BLaER1 treated with 17β-estradiol and CSF1 and Interleukin-3, amounts not matched to agents 10 nM and 100 nM (cell line): ENCODE measurements around the gene TTC21B.

Experiments
- H3K27ac ChIP-seq, 11 experiments: shearing (Covaris generic); formaldehyde crosslinking; 2 replicates each; pipeline ENCODE4 v1.8.1; 2022
- H3K27me3 ChIP-seq, 11 experiments: shearing (Covaris generic); formaldehyde crosslinking; 2 replicates each; pipeline ENCODE4 v1.8.1; 2022
- H3K36me3 ChIP-seq, 11 experiments: shearing (Covaris generic); formaldehyde crosslinking; 2 replicates each; pipeline ENCODE4 v1.8.1; 2022
- H3K4me1 ChIP-seq, 10 experiments: shearing (Covaris generic); formaldehyde crosslinking; 2 replicates each; pipeline ENCODE4 v1.8.1; 2022
- H3K4me2 ChIP-seq, 11 experiments: shearing (Covaris generic); formaldehyde crosslinking; 2 replicates each; pipeline ENCODE4 v1.8.1; 2022
- H3K4me3 ChIP-seq, 10 experiments: shearing (Covaris generic); formaldehyde crosslinking; 2 replicates each; pipeline ENCODE4 v1.8.1; 2022
- H3K9ac ChIP-seq, 11 experiments: shearing (Covaris generic); formaldehyde crosslinking; 2 replicates each; pipeline ENCODE4 v1.8.1; 2022
- H3K9me3 ChIP-seq, 11 experiments: shearing (Covaris generic); formaldehyde crosslinking; replicated peaks in 1 of 11; 2 replicates each; pipeline ENCODE4 v1.8.1; 2022
- H4K20me1 ChIP-seq, 11 experiments: shearing (Covaris generic); formaldehyde crosslinking; 2 replicates each; pipeline ENCODE4 v1.8.1; 2022
- Cebpa-rat ChIP-seq, 11 experiments: shearing (Covaris generic); IDR thresholded peaks; 2 replicates each; pipeline ENCODE4 v1.8.1; 2022

The TTC21B gene

DNA sequence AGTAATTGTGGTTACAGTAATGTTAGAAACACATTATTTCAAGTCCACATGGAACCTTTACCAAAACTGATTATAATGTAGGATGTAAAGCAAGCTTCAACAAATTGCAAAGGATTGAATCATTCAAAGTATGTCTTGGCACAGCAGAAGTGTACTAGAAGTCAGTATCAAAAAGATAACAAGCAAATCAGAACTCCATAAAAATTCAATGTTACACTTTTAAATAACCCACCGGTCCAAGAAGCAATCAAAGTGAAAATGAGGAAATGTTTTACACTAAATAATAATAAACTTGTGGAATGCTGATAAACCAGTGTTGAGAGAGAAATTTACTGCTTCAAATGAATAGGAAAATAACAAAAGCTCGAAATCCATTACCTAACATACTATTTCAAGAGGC lies 47.7 kb downstream of the TTC21B start:
- H3K27ac ChIP-seq, result no peak overlapping the region
- H3K4me2 ChIP-seq, result no peak overlapping the region
- peaks cover 0 to 8% (median 5%) of the 10 kb centered on the region in 10 experiments; a peak in 9 of 20 replicates for H3K4me1 ChIP-seq
- no peaks in the 10 kb centered on the region for H3K9me3 ChIP-seq
- no peaks in the 10 kb centered on the region for H3K27me3 ChIP-seq
- H3K9ac ChIP-seq, result no peak overlapping the region
- no peaks in the 10 kb centered on the region for H4K20me1 ChIP-seq
- peaks cover 23 to 78% (median 45%) of the 10 kb centered on the region in 11 experiments for H3K36me3 ChIP-seq
- no peak for TF ChIP-seq Cebpa-rat (IDR thresholded peaks at IDR 0.05)
- no peak overlapping the region for H3K4me3 ChIP-seq

DNA sequence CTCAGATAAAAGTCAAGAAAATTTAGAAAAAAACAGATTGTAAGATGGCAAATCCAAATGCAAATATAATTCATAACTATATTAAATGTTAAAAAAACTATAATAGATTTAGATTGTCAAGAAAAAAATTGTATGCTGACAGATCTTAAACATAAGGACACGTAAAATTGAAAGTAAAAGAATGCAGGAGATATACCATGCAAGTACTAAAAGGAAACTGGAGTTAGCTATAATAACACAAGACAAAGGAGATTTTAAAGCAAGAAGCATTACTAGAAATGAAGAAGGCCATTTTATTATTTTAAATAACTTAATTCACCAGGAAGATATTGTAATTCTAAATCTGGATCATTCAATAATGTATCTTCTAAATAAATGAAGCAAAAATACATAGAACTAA lies 48.3 kb downstream of the TTC21B start:
- TF ChIP-seq Cebpa-rat (IDR thresholded peaks at IDR 0.05), result no peak
- H3K9me3 ChIP-seq, result no peaks in the 10 kb centered on the region
- H3K27me3 ChIP-seq, result no peaks in the 10 kb centered on the region
- H3K4me3 ChIP-seq, result no peak overlapping the region
- H3K36me3 ChIP-seq, result peaks cover 26 to 78% (median 50%) of the 10 kb centered on the region in 11 experiments
- H3K4me1 ChIP-seq, result peaks cover 0 to 8% (median 5%) of the 10 kb centered on the region in 10 experiments; a peak in 9 of 20 replicates
- no peaks in the 10 kb centered on the region for H4K20me1 ChIP-seq
- no peak overlapping the region for H3K4me2 ChIP-seq
- H3K27ac ChIP-seq, result no peak overlapping the region
- H3K9ac ChIP-seq, result no peak overlapping the region

DNA sequence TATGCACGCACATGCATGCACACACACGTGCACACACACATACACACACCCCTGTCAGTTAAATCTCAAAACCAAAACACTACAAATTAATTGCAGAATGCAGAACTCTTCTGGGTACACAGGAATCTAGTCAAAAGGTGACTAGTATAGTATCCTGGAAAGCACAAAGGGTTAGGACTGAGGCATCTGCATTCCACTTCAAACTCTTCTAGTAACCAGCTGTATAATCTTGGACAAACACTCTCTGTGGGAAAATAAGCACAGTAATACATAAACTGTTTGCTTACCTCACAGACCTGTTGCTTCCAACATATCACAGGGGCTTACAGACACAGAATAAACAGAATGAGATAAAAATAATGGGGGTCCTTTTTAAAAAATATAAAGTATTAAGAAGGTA lies 49.1 kb downstream of the TTC21B start:
- Histone ChIP-seq H3K4me1 (peaks cover 0 to 8% (median 5%) of the 10 kb centered on the region in 10 experiments; a peak in 9 of 20 replicates), H3K9ac (no peak overlapping the region), H3K9me3 (no peaks in the 10 kb centered on the region), H3K36me3 (peaks cover 34 to 81% (median 58%) of the 10 kb centered on the region in 11 experiments), H3K4me3 (no peak overlapping the region), H4K20me1 (no peaks in the 10 kb centered on the region), H3K27ac (no peak overlapping the region), H3K4me2 (no peak overlapping the region), H3K27me3 (no peaks in the 10 kb centered on the region)
- no peak for TF ChIP-seq Cebpa-rat (IDR thresholded peaks at IDR 0.05)

DNA sequence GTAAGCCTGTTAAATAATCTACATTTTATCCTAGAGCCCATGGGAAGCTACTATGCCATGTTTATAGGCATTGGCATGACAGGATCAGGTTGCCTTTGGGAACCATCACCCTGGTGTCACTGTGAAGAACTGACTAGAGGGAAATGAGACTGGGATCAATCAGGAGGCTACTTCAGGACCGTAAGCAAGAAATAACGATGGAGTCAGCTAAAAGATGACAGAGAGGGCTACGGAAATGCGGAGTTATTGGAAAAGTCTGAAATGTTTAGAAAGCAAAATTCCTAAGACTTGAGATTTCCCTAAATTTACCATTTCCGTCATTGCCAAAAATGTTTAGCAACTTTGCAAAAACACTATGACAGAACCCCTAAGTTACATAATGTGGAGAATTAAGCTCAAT lies 50.2 kb downstream of the TTC21B start:
- no peak overlapping the region for H3K27ac ChIP-seq
- H3K4me2 ChIP-seq, result peak overlapping the region in 5 of 11 experiments; percentile 10 to 43 (median 32); a peak in 4 of 22 replicates
- H4K20me1 ChIP-seq, result no peaks in the 10 kb centered on the region
- no peaks in the 10 kb centered on the region for H3K9me3 ChIP-seq
- H3K9ac ChIP-seq, result no peak overlapping the region
- H3K27me3 ChIP-seq, result no peaks in the 10 kb centered on the region
- TF ChIP-seq Cebpa-rat (IDR thresholded peaks at IDR 0.05), result no peak
- H3K4me3 ChIP-seq, result no peak overlapping the region
- peaks cover 0 to 8% (median 6%) of the 10 kb centered on the region in 10 experiments; a peak in 14 of 20 replicates for H3K4me1 ChIP-seq
- H3K36me3 ChIP-seq, result peaks cover 38 to 91% (median 68%) of the 10 kb centered on the region in 11 experiments

DNA sequence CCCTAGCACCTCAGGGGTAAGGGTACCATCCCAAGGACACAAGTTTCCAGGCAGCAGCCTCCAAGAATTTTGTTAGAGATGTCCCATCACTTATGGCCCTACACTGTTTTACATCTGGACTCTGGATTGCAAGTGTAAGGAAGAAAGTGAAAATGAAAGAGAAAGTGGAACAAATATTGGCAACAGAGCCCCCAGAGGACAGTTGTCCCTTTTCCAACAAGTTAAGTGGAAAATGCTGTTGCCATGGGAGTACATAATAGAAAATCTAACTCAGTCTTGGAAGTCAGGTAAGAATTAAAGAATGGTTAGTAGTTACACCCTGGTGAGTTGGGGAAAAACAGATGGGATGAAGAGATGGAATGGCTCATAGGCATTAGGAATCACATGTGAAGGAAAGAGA lies 50.6 kb downstream of the TTC21B start:
- no peak for TF ChIP-seq Cebpa-rat (IDR thresholded peaks at IDR 0.05)
- H3K4me2 ChIP-seq, result peak overlapping the region in 7 of 11 experiments; percentile 2 to 43 (median 32); a peak in 8 of 22 replicates
- peaks cover 42 to 91% (median 69%) of the 10 kb centered on the region in 11 experiments for H3K36me3 ChIP-seq

DNA sequence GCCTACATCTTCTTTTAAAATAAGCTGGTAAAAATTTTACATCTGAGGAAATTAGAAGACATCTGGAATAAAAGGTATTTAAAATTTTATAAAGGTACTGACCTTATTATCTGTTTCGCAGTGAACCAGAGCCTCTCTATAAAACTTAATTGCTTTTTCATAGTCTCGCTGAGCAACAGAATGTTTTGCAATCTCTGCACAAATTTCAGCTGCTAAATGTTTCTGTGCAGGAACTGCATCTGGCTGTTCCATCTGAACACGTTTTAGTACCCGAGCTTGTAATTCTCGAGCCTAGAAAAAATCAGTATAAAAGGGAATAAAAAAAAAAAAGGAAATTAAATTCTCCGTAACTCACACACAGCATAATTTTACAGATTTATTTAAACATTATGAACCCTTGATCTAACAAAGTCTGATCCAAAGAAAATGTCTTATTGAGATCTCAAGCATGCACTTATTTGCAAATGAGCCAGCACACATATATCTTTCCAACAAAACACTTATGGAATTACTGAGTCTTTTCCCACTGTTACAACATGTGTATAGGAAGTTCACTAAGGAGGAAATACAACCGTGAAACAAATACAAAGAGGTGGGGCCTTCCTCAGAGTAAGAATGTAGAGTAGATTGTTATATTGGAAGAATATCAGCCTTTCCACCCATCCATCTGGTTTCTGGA lies 51.8 kb downstream of the TTC21B start:
- no peaks in the 10 kb centered on the region for H3K27me3 ChIP-seq
- H3K27ac ChIP-seq, result no peak overlapping the region
- no peaks in the 10 kb centered on the region for H3K9me3 ChIP-seq
- H3K4me3 ChIP-seq, result no peak overlapping the region
- no peaks in the 10 kb centered on the region for H4K20me1 ChIP-seq
- TF ChIP-seq Cebpa-rat (IDR thresholded peaks at IDR 0.05), result no peak
- H3K4me1 ChIP-seq, result peaks cover 0 to 22% (median 11%) of the 10 kb centered on the region in 10 experiments; a peak in 16 of 20 replicates
- H3K4me2 ChIP-seq, result no peak overlapping the region
- H3K36me3 ChIP-seq, result peaks cover 54 to 94% (median 78%) of the 10 kb centered on the region in 11 experiments
- H3K9ac ChIP-seq, result no peak overlapping the region

More for the DNA sequence above, 50.6 kb downstream of the TTC21B start:
- H4K20me1 ChIP-seq, result no peaks in the 10 kb centered on the region
- no peaks in the 10 kb centered on the region for H3K27me3 ChIP-seq
- H3K4me1 ChIP-seq, result peaks cover 0 to 13% (median 8%) of the 10 kb centered on the region in 10 experiments; a peak in 14 of 20 replicates
- no peak overlapping the region for H3K27ac ChIP-seq
- H3K9me3 ChIP-seq, result no peaks in the 10 kb centered on the region
- no peak overlapping the region for H3K9ac ChIP-seq
- no peak overlapping the region for H3K4me3 ChIP-seq

DNA sequence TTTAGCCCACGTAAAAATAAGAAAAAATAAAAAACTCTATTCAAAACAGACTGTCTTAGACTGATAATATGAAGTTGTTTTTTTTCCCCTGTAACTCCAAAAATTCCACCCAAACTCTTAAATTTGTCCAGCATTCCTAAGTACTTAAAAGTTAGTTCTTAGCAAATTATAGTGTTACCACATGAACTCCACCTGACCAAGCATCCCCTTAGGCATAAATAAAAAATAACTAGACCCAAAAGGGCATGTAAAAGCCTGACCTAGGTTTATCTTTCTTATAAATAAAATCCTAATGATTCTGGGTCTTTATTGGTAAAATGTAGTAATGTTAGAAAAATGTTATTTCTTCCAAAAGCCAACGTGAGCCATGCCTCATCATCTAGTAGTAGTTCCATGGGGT lies 54.3 kb downstream of the TTC21B start:
- H3K4me2 ChIP-seq, result no peak overlapping the region
- H3K9me3 ChIP-seq, result no peaks in the 10 kb centered on the region
- no peaks in the 10 kb centered on the region for H3K27me3 ChIP-seq
- no peak for TF ChIP-seq Cebpa-rat (IDR thresholded peaks at IDR 0.05)
- no peak overlapping the region for H3K27ac ChIP-seq
- H3K36me3 ChIP-seq, result peaks cover 56 to 96% (median 82%) of the 10 kb centered on the region in 11 experiments
- peaks cover 0 to 22% (median 11%) of the 10 kb centered on the region in 10 experiments; a peak in 16 of 20 replicates for H3K4me1 ChIP-seq
- H3K9ac ChIP-seq, result no peak overlapping the region
- H4K20me1 ChIP-seq, result no peaks in the 10 kb centered on the region
- H3K4me3 ChIP-seq, result no peak overlapping the region

DNA sequence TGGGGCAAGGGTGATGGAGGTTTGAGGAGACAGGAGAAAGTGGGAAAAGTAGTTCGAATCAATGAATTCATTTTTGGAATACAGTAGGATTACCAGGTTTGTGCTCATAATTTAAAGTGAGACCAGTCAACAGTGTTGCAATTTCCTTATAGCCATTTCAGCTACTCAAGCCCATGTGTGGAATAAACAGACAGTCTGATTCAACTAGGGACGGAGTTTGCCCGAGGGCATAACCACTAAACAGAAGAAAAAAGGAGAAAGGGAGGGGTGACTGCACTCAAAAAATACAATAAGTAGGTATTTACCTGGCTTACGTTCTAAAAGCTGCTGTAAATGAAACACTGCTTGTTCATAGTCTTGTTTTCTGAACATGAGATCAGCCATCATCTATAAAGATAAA lies 55.2 kb downstream of the TTC21B start:
- Histone ChIP-seq H3K4me1 (peaks cover 0 to 22% (median 11%) of the 10 kb centered on the region in 10 experiments; a peak in 16 of 20 replicates), H4K20me1 (no peaks in the 10 kb centered on the region), H3K4me2 (peak overlapping the region in 3 of 11 experiments; percentile 0 to 35 (median 21); a peak in 4 of 22 replicates), H3K27ac (peak overlapping the region in 1 of 11 experiments; percentile 14; a peak in 1 of 22 replicates), H3K9me3 (no peaks in the 10 kb centered on the region), H3K9ac (no peak overlapping the region), H3K36me3 (peaks cover 60 to 97% (median 87%) of the 10 kb centered on the region in 11 experiments), H3K27me3 (no peaks in the 10 kb centered on the region), H3K4me3 (no peak overlapping the region)
- TF ChIP-seq Cebpa-rat (IDR thresholded peaks at IDR 0.05), result no peak

DNA sequence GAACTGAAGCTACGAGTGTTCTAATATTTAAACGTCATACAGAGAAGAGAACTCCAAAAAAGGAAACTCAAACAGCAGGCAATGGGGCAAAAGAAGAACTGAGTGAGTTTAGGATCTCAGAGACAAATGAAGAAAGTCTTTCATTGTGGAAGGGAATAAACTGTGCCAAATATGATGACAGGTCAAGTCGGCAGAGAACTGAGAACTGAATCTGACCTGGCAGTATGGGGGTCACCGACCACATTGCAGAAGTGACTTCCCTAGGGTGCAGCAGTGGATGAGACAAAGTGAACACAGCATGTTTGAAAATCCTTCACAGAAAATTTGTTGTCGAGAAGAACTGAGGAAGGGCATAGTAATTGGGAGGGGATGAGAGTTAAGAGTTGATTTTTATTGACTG lies 55.9 kb downstream of the TTC21B start:
- no peak overlapping the region for H3K4me3 ChIP-seq
- H3K4me2 ChIP-seq, result peak overlapping the region in 3 of 11 experiments; percentile 0 to 35 (median 21); a peak in 3 of 22 replicates
- no peaks in the 10 kb centered on the region for H4K20me1 ChIP-seq
- TF ChIP-seq Cebpa-rat (IDR thresholded peaks at IDR 0.05), result no peak
- H3K36me3 ChIP-seq, result peaks cover 64 to 98% (median 84%) of the 10 kb centered on the region in 11 experiments
- H3K27ac ChIP-seq, result peak overlapping the region in 1 of 11 experiments; percentile 14; a peak in 1 of 22 replicates
- H3K27me3 ChIP-seq, result no peaks in the 10 kb centered on the region
- peaks cover 0 to 17% (median 7%) of the 10 kb centered on the region in 10 experiments; a peak in 15 of 20 replicates for H3K4me1 ChIP-seq
- no peak overlapping the region for H3K9ac ChIP-seq
- H3K9me3 ChIP-seq, result no peaks in the 10 kb centered on the region
